Measurements from ENCODE around the gene XIAP.

The XIAP gene

GRCh38 chrX:123959281-123960063 is 99.6 kb downstream of the XIAP start:
- no peak for DNase-seq (ENCODE audit: low read depth)
- H3K4me3 ChIP-seq (ENCODE audit: low read depth, low read length): peak overlapping the region; percentile 79
- no peak for TF ChIP-seq CTCF (IDR thresholded peaks at IDR 0.05; ENCODE audit: insufficient read depth, low read depth, low read length, missing control alignments)

GRCh38 chrX:123960956-123961267 is 101.1 kb downstream of the XIAP start:
- TF ChIP-seq CTCF (IDR thresholded peaks at IDR 0.05; ENCODE audit: insufficient read depth, low read depth, low read length, missing control alignments): no peak
- no peak for DNase-seq (ENCODE audit: low read depth)
- peak overlapping the region; percentile 73 for H3K4me3 ChIP-seq (ENCODE audit: low read depth, low read length)

GRCh38 chrX:123961268-123962005 is 101.6 kb downstream of the XIAP start, which contains the start of gene STAG2:
TSS of gene STAG2 (plus strand) at chrX:123961706. CDS start at chrX:124022628, 60,922 bp downstream.
- peak within 1 kb of the TSS; percentile 73 for H3K4me3 ChIP-seq (ENCODE audit: low read depth, low read length)
- TF ChIP-seq CTCF (IDR thresholded peaks at IDR 0.05; ENCODE audit: insufficient read depth, low read depth, low read length, missing control alignments): no peak
- DNase-seq (ENCODE audit: low read depth): peak; percentile 80

DNA sequence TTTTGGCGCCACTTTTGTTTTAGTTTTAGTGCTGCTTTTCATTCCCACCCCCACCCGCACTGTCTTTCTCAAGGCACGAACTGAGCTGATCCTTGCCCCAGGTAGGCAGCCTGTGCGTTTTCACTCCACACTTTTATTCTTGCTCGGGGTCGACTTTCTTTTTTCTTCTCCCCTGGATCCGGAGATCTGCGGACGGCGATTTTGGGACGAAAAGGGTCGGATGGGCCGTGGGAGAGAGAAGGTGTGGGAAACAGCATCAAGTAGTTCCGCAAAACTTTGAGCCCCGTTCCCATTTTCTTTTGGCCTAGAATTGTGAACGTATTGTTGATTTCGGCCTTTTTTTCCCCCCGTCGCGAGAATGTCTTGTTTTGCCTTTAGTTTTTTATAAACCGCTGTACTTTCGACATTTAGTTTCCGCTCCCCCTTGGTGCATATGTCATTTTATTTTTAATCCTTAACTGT is 102.2 kb downstream of the XIAP start:
- peak overlapping the region; percentile 73 for H3K4me3 ChIP-seq (ENCODE audit: low read depth, low read length)
- no peak for TF ChIP-seq CTCF (IDR thresholded peaks at IDR 0.05; ENCODE audit: insufficient read depth, low read depth, low read length, missing control alignments)
- DNase-seq (ENCODE audit: low read depth): peak; percentile 70

DNA sequence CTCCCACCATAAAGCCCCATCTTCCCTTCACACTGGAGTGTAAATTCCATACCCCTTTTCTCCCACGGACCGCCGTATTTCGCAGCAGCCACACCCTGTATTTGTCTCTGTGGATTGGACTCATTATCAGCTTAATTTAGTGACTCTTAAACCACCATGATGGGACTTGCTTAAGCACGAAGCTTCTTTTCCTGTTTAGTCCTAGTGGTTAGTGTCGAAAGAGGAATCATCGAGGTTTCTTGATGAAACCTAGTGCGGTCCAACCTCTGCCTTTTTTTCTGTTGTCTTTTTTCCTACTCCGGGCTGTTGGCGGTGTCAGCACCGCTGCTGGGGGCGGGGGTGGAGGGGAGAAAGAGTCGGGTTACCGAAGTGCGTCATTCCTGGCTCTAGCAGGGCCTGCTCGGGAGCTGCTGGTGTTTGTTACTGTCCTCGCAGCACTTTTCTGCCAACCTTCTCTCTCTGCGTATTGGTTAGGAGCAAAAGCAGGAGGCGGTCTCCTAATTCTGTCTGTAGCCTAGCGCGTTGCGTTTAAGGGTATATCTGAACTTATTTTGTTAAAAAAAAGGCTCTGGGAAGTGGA is 103.0 kb downstream of the XIAP start:
- peak; percentile 92 for DNase-seq (ENCODE audit: low read depth)
- no peak for TF ChIP-seq CTCF (IDR thresholded peaks at IDR 0.05; ENCODE audit: insufficient read depth, low read depth, low read length, missing control alignments)
- H3K4me3 ChIP-seq (ENCODE audit: low read depth, low read length): peak overlapping the region; percentile 73
